ENCODE data around the gene VAC14.

GRCh38 chr16:70743791-70744190 lies 57.2 kb downstream of the VAC14 start:
- TF ChIP-seq ZNF623 (tag by site-specific recombination; IDR thresholded peaks at IDR 0.05) (no peak), ZNF785 (tag by site-specific recombination; IDR thresholded peaks at IDR 0.05) (no peak), ZNF133 (tag by site-specific recombination; IDR thresholded peaks at IDR 0.05) (no peak), ZNF629 (tag by site-specific recombination; IDR thresholded peaks at IDR 0.05) (no peak), MYNN (tag by site-specific recombination; IDR thresholded peaks at IDR 0.05; ENCODE audit: borderline replicate concordance) (no peak)

Data from HEK293 (cell line).